Prostate gland (tissue), 2 donors: ENCODE measurements around the gene CDYL2.

ENCODE experiments used
- POLR2A ChIP-seq: fragments of 450-650 bp; IDR thresholded peaks from one replicate; pipeline ENCODE4 v1.6.1; 2016; ENCODE audit warnings: antibody characterized with exemption, mild to moderate bottlenecking
- POLR2AphosphoS5 ChIP-seq: sonication (generic); formaldehyde crosslinking; IDR thresholded peaks from one replicate; pipeline ENCODE4 v1.6.1; 2017; ENCODE audit warnings: antibody characterized with exemption
- TF ChIP-seq, protein P1 (sequence below), 4 experiments: fragments of 200-600 bp in 2 of 4; fragments of 450-650 bp in 2 of 4; sonication (generic) in 2 of 4; IDR thresholded peaks; 1 replicate in 3 of 4; 2 replicates in 1 of 4; pipeline ENCODE4 v1.5.1; 2016 to 2019; ENCODE audit warnings: antibody characterized with exemption in 4 of 4, mild to moderate bottlenecking in 2 of 4, moderate library complexity in 2 of 4

DNA sequence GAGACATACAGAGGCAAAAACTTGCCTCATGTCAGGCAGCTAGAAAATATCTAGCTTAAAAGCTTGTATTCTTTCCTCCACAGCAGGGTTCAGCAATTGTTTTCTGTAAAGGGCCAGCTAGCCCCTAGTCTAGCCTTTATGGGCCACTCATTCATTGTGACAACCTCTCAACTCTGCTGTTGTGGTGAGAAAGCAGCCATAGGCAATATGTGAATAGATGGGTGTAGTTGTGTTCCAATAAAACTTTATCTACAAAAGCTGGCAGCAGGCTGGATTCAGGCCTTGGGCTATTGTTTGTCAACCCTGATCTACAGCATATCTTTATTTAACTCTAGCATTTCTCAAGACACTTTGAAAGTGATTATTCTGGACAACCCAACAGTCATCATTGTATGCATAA is 46.4 kb upstream of the CDYL2 start:
- TF ChIP-seq, protein P1, sequence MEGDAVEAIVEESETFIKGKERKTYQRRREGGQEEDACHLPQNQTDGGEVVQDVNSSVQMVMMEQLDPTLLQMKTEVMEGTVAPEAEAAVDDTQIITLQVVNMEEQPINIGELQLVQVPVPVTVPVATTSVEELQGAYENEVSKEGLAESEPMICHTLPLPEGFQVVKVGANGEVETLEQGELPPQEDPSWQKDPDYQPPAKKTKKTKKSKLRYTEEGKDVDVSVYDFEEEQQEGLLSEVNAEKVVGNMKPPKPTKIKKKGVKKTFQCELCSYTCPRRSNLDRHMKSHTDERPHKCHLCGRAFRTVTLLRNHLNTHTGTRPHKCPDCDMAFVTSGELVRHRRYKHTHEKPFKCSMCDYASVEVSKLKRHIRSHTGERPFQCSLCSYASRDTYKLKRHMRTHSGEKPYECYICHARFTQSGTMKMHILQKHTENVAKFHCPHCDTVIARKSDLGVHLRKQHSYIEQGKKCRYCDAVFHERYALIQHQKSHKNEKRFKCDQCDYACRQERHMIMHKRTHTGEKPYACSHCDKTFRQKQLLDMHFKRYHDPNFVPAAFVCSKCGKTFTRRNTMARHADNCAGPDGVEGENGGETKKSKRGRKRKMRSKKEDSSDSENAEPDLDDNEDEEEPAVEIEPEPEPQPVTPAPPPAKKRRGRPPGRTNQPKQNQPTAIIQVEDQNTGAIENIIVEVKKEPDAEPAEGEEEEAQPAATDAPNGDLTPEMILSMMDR (IDR thresholded peaks at IDR 0.05) = no peak
- no peak for TF ChIP-seq POLR2AphosphoS5
- TF ChIP-seq POLR2A = no peak
